Fibroblast of skin of right quadriceps (primary cell): ENCODE data around the gene ALK.
"Not testable (repeated sequence)": the region's sequence is repeated elsewhere in the genome, so short reads cannot be mapped to it uniquely, and the experiment has no call there.

ENCODE experiments used
- DNase-seq: peaks from one replicate; pipeline ENCODE4 v3.0.0-alpha.2; 2013

ALK gene

DNA sequence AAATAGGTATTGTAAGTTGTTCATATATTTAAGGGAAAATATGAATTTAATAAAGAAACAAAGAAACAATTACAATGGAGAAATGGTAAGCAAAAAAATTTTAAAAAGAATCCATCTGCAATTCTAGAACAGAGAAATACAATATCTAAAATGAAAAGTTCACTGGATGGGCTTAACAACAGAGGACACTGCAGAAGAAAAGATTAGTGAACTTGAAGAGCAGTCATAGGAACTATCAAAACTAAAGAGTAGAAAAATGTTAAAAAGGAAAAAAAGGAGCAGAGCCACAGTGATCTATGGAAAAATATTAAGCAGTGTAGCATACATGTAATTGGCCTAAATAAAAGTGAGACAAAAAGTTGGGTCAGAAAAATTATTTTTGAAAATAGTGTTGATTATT lies 83.5 kb downstream of the ALK start:
- DNase-seq: no peak

- DNase-seq: peak; percentile 33
These were observed 86.8 kb downstream of the ALK start for GRCh38 chr2:29834624-29835023.

DNA sequence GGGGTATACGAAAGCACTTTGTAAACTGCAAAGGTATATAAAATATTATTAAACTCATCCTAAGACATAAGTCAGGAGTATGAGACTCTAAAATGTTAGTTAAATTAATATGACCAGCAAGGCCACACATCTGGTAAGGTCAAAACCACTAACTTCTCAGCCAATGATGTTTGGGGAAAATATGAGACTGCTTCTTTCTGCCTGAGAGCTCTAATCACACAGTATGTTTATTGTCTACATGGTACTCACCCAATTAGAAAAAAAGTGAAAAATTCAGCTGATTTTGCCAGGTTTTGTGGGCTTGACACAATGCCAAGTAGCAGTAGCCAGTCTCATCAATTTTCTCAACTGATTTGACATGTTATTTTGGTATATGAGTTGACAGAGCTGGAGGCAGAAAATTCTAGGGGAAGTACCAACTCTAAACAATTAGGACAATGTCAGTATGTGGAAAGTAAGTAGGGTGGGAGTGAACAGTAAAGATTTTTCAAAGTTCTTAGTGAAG lies 87.3 kb downstream of the ALK start:
- DNase-seq: no peak

DNA sequence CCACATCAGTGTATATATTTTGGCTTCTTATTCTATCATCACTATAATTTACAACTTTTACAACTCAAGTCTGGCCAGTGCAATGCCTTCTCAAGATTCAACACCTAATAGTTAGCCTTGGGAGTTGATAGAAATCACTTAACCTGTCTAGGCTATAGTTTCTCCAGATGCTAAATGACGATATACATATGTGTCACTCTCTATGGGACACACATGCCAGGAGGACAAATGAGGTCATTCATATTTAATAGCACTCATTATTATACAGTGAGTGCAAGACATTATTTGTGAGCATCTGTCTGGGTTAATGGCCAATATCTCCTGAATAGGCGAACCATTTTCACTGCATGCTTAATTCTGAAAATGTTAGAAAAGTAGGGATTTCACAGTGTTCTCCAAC lies 89.8 kb downstream of the ALK start:
- DNase-seq: no peak

DNA sequence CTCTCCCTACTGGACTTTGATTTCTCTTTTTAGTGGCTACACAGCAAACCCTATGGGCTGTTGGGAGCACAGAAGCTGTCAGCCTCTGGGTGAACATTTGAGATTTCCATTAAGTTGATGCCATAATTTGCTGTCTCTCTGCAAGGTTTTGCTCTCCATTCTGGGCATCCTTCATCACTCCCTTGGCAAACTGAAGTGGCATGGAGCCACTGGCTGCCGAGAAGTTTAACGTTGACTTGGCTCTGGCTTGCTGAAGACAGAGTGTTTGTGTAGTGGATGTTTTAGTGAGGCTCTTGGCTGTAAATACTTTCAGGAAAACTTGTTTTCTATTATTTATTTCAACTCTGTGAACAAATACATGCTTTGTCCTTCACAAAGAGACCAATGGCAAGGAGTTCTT lies 91.5 kb downstream of the ALK start:
- DNase-seq: no peak

- DNase-seq: not testable (repeated sequence)
These were observed 97.2 kb downstream of the ALK start for GRCh38 chr2:29824145-29824544.

- DNase-seq: no peak
These were observed 99.8 kb downstream of the ALK start for GRCh38 chr2:29821591-29821990.

DNA sequence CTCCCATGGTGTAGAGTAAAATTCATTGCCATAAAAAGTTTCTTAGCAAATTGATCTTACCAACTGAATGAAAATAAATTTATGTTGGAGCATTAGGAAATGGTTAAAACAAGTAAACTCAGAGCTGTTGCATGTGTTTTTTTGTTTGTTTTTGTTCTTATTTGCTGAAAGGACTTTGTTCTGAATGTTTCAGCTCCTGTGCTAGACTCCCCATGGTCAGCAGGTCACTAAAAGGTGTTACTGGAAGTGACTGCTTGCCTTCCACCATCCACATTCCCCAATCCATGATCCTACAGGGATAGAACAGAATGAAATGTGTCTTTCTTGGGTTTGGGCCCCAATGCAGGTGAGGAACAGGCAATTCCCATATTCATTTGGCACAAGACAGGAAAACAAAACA lies 101.8 kb downstream of the ALK start:
- DNase-seq: no peak

DNA sequence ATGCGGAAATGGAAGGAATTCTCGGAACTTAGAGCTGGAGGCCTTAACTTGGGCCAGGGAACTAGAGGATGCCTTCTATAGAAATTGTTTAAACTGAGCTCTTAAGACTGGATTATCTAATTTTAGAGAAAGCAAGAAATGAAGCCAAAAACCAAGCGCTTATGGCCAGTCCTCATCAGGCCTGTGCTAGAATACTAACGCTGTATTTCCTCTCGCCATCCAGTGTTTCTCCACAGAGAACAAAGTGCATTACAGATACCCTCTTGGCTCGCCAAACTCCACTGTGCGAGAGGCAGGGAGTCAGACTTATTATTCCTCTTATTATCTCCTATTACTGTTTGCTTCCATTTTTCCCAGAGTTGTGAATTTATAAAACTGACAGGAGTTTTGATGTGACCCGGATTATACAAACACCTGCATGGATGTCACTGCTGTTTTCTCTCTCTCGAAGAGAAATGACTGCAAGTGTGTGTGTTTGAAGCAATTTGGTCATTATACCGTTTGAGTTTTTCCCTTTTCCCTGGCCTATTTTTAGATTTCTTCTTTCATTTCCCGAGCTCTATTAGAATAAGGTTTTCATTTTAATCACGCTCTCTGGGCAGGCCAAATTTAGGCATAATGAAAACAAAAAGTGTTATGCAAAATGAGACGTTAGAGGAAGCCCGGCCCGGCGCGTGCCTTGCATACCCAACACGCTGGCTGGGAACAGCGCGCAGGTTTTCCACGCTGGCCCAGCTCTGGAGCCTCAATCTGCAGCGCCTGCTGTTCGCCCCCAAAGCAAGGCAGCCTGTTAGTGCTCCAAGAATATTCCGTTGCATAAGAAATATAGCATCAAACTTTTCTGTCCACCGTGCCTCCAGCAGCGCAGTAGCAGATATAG lies 103.3 kb downstream of the ALK start:
- DNase-seq: no peak

- DNase-seq: no peak
These were observed 104.1 kb downstream of the ALK start for GRCh38 chr2:29817299-29817698.

DNA sequence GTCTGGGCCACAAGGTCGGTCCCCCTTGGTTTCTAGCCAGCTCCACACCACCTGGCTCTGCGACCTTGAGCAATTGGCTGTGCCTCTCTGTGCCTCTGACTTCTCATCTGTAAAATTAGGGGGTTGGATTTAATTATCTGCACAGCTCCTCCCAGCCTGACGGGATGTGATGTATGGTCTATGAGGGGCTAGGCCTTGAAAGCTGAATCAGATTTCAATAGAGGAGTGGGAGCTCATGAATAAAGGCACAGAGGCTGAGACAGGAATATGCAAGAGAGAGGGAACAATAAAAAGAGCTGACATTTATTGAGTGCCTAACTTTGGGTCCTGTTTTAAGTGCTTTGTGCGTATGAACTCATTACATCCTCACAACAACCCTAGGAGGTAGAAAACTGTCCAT lies 104.7 kb downstream of the ALK start:
- no peak for DNase-seq

DNA sequence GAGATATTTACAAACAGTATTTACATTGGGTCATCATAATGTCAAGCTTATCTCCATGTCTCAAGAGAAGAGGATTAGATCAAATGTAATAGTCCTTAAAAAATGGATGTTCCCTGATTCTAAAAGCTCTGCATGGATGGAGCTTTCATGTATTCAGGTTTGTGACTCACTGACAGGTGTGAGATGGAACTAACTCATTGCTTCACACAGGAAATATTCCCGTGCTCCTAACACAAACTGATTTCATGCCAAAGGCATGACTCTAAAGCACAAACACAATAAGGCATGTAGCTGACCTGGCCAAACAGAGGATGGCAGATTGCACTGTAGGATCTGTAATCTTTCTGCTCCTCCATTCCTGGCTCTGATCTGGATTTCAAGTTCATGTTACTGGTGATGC lies 110.0 kb downstream of the ALK start:
- DNase-seq: no peak

- DNase-seq: no peak
These were observed 110.4 kb downstream of the ALK start for GRCh38 chr2:29810956-29811355.

DNA sequence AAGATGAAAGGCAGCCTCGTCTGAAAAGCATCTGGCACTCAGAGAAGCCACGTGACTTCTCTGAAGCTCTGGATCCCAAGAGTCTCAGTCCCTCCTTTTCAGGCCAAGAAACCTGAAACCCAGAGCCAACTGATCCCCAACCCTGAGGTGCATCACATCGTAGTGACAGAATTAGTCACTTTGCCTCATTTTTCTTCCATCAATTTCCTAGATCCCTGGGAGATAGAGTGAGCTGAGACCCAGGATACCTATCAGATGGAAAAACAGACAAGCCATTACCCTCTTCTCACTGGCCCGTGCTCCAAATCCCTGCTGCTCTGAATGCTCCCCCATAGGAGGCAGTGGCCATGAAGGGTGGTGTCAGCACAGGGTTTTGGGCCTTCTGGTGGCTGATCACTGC lies 113.1 kb downstream of the ALK start:
- no peak for DNase-seq

- no peak for DNase-seq
These were observed 114.3 kb downstream of the ALK start for GRCh38 chr2:29807082-29807481.

- DNase-seq: no peak
These were observed 114.9 kb downstream of the ALK start for GRCh38 chr2:29806461-29806860.

DNA sequence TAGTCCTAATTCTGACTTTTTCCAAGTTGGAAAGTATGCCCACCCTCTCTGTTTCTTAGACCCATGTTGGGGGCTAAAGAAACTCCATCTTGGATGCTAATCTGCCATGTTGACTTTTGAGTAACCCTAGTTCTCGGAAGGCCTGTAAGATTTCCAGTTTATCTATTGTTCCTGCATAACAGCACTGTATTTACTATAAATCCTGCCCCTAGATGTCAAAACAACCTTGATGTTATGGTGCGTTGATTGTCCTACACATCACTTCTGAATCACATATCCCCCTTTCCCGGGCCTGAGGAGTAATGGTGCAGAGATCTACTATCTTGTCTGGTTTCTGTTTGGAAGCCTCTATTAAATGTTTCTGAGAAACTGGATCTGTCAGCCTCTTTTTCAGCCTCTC lies 116.7 kb downstream of the ALK start:
- DNase-seq: no peak

DNA sequence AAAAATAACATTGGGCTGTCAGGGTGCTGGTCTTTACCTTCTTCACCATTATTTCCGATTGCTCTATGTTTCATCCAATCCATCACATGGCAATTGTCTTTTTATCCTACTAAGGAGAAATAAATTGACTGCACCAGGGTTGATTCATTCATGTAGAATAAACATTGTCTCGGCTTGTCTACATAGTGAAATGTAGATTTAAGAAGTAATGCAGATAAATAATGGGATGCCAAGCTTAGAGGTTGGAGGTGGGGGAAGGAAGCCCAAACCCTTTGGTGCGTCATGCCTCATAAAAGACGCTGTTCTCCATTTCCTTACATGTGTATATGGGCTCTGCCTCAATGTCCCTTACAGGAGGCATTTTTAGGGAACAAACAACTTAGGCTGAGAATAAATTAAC lies 117.8 kb downstream of the ALK start:
- no peak for DNase-seq

DNA sequence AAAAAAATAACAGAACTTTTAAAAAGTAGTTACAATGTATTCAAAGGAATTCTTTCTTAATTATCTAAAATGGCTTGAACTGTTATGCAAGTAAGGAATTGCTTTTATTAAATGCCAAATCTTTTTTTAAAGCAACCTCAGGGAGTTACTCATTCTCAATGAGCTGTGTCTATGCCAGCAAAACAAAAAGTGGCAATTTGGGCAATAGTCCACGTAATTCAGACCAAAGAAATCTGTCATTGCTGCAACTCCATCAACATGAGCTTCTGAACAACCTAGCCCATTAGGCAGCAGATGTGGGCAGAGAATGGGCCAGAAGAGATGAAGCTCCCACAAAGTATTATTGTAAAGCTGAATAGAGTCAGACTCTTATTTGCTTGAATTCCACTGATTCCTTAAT lies 118.4 kb downstream of the ALK start:
- DNase-seq: no peak

DNA sequence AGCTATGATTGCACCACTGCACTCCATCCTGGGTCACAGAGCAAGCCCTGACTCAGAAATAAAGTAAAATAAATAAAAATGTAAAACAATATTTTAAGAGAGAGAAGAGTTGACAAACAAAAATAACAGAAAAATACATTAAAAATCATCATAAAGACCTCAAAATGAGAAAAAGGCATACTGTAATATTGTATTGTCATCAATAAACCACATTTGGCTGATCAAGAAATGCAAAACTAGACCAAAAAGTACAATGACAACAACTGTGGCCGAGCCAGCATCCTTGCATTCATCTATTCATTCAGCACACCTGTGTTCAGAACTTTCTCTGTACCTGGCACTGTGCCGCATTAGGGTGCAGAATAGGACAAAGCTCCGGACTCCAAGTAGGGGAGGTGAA lies 121.8 kb downstream of the ALK start:
- DNase-seq: no peak

- DNase-seq: no peak
These were observed 123.5 kb downstream of the ALK start for GRCh38 chr2:29797916-29798315.

- DNase-seq: no peak
These were observed 124.9 kb downstream of the ALK start for GRCh38 chr2:29796446-29796845.

DNA sequence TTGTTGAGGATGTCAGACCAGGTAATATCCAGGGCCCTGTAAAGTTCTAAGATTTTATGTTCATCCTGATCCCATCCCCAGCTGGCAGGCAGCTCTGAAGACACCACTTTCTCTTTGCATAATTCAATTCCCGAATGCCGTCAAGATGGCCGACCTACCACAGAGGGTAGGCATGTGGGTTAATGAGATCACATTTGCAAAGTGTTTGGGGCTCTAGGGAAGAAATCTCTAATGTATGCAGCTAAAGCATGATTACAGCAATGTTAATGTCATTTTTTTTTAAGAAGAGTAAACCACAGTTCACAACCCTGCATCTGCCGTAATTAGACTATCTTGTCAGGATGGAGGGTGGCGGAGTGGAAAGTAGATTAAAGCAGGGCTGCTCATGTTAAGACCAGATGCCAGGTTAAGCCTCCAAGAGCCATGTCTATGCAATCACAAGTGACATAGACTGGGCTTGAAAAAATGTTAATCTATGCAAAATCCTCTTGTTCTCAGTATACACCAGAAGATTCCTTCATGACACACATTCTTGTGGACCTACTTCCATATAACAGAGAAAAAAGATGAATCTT lies 131.4 kb downstream of the ALK start:
- DNase-seq: no peak
